Neutrophil (primary cell): ENCODE measurements around the gene SLC46A3.

Experiments used
- H3K27ac ChIP-seq: fragments of 200-600 bp; sonication (generic); 2 replicates; pipeline ENCODE4 v1.5.1; 2016; ENCODE audit warnings: mild to moderate bottlenecking, moderate library complexity
- H3K27me3 ChIP-seq: fragments of 200-600 bp; sonication (generic); 2 replicates; pipeline ENCODE4 v1.6.0; 2016; ENCODE audit warnings: mild to moderate bottlenecking
- H3K36me3 ChIP-seq: fragments of 200-600 bp; sonication (generic); 2 replicates; pipeline ENCODE4 v1.5.1; 2017
- H3K4me1 ChIP-seq, 2 experiments: fragments of 200-600 bp in 1 of 2; sonication (generic) in 1 of 2; 1 replicate in 1 of 2; 2 replicates in 1 of 2; pipeline versions ENCODE4 v1.5.1 to v1.6.1; 2013 to 2016; ENCODE audit warnings: low read depth in 1 of 2, low read length in 1 of 2, mild to moderate bottlenecking in 1 of 2, moderate library complexity in 1 of 2; ENCODE audit not compliant: control insufficient read depth in 1 of 2, insufficient read depth in 1 of 2
- H3K4me3 ChIP-seq, 2 experiments: fragments of 200-600 bp in 1 of 2; sonication (generic) in 1 of 2; 1 replicate in 1 of 2; 2 replicates in 1 of 2; pipeline ENCODE4 v1.5.1; 2013 to 2016; ENCODE audit warnings: low read depth in 1 of 2, low read length in 1 of 2, mild to moderate bottlenecking in 1 of 2, moderate library complexity in 1 of 2
- H3K9me3 ChIP-seq: fragments of 200-600 bp; sonication (generic); 2 replicates; pipeline ENCODE4 v1.5.1; 2016
- TF ChIP-seq, protein P1 (sequence below): fragments of 200-600 bp; sonication (generic); IDR thresholded peaks from 2 replicates; pipeline ENCODE4 v1.5.1; 2016; ENCODE audit warnings: antibody characterized with exemption

The SLC46A3 gene

DNA sequence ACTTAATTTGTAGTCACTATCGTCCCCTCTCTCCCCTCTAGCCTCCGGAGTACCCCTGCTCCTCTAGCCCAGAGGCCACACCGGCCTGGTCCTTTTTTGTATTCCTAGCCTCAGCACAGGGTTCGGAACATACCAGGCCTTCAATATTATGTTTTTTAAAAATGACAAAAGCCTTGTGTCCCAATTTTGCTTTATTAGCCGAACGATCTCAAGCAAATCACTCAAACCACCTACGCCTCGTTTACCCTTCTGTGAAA lies 60.3 kb downstream of the SLC46A3 start:
- H3K36me3 ChIP-seq: peaks cover 15% of the 10 kb centered on the region
- H3K27me3 ChIP-seq: no peaks in the 10 kb centered on the region
- H3K27ac ChIP-seq: peak overlapping the region; percentile 93
- no peaks in the 10 kb centered on the region for H3K9me3 ChIP-seq
- TF ChIP-seq, protein P1, sequence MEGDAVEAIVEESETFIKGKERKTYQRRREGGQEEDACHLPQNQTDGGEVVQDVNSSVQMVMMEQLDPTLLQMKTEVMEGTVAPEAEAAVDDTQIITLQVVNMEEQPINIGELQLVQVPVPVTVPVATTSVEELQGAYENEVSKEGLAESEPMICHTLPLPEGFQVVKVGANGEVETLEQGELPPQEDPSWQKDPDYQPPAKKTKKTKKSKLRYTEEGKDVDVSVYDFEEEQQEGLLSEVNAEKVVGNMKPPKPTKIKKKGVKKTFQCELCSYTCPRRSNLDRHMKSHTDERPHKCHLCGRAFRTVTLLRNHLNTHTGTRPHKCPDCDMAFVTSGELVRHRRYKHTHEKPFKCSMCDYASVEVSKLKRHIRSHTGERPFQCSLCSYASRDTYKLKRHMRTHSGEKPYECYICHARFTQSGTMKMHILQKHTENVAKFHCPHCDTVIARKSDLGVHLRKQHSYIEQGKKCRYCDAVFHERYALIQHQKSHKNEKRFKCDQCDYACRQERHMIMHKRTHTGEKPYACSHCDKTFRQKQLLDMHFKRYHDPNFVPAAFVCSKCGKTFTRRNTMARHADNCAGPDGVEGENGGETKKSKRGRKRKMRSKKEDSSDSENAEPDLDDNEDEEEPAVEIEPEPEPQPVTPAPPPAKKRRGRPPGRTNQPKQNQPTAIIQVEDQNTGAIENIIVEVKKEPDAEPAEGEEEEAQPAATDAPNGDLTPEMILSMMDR: no peak
- peaks cover 24 to 27% of the 10 kb centered on the region in 2 experiments for H3K4me1 ChIP-seq
- H3K4me3 ChIP-seq: peak overlapping the region; percentile 77 to 85

DNA sequence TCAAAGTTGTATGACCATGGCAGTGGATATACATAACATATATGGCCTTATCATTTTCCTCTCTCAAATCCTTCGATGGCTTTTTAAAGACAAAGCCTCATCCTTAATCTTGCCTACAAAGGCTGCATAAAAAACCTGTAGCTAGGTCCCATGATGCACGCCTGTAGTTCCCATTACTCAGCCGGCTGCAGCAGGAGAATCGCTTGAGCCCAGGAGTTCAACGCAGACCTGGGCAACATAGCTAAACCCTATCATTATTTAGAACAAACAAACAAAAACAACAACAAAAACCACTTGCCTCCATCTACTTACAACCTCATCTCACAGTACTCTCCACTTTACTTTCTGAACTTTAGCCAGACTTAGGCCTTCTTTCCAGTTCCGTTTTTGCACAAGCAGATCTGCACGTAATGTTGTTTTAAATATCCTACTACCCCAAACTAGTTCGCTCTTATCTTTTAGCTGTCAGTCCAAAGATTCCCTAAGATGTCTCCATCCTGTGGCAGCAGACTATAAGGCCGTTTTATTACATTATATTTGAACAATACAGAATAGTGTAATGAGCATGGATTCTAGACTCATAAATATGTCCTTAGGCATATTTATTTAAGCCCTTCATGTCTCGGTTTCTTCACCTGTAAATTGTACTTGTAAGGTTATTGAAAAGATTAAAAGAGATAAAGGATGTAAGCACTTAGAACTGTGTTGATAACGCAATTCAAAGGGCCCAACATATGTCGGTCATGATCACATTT lies 60.8 kb downstream of the SLC46A3 start:
- H3K4me3 ChIP-seq: peak overlapping the region; percentile 77 to 85

DNA sequence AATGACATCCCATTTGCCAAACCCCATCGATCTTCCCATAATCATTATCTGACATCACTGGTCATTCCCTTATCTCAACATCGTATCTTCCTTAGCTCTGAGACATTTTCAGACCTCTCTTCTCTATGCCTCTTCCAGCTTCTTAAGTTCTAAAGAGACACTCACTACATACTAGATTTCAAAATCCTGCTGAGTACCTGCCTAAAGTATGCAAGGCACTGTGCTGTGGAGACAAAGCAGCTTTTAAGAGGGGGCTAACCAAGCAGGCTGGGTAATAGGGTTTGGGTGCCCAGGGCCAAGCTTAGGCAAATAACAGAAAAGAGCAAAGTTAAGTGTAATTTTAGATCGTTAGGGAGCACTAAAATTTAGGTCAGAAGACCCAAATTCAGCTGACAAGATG lies 63.2 kb downstream of the SLC46A3 start:
- Histone ChIP-seq H3K27me3 (no peaks in the 10 kb centered on the region), H3K9me3 (no peaks in the 10 kb centered on the region), H3K4me1 (peaks cover 22 to 26% of the 10 kb centered on the region in 2 experiments), H3K4me3 (no peak overlapping the region), H3K27ac (no peak overlapping the region), H3K36me3 (no peaks in the 10 kb centered on the region)
- TF ChIP-seq, protein P1: no peak

More for the DNA sequence above, 60.8 kb downstream of the SLC46A3 start:
- peak overlapping the region; percentile 93 for H3K27ac ChIP-seq
- peaks cover 11% of the 10 kb centered on the region for H3K36me3 ChIP-seq
- no peaks in the 10 kb centered on the region for H3K27me3 ChIP-seq
- no peaks in the 10 kb centered on the region for H3K9me3 ChIP-seq
- TF ChIP-seq, protein P1: no peak
- H3K4me1 ChIP-seq: peaks cover 24 to 27% of the 10 kb centered on the region in 2 experiments

DNA sequence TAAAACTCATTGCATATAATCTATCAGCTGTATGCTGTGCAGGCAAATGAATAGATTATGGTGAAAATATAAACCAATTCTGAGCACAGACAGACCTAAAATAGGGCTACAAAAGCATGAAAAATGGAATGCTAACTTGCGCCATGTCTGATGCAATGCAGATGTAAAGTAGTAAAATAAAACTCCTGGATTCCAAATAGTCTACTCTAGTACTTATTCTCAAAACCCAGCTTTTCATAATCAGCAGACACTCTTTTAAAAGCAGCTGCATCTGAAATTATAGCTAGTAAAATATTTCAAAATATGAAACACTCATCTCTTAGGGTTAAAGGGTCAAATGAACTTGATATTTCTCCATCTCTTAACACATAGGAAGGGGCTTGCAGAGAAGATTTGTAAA lies 64.5 kb downstream of the SLC46A3 start:
- H3K4me1 ChIP-seq: peaks cover 12 to 13% of the 10 kb centered on the region in 2 experiments
- TF ChIP-seq, protein P1: no peak
- H3K27ac ChIP-seq: no peak overlapping the region
- no peak overlapping the region for H3K4me3 ChIP-seq
- no peaks in the 10 kb centered on the region for H3K36me3 ChIP-seq
- no peaks in the 10 kb centered on the region for H3K27me3 ChIP-seq
- no peaks in the 10 kb centered on the region for H3K9me3 ChIP-seq

DNA sequence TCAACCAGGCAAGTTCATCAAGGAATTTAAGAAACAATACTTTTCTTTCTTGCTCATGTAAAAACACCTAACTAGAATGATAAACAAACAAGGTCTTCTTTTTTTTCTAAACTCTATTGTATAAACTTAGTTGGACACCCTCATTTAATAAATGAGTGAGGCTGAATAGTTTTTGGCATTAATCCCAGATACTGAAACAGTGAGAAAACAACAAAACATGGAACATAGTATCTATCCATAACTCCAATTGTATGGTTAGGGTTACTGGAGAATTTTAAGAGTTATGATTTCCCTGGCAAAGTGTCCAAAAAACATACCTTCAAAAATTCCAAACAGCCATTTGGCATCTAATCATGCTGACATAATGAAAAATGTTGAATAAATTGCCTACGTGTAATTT lies 65.7 kb downstream of the SLC46A3 start:
- H3K9me3 ChIP-seq: no peaks in the 10 kb centered on the region
- H3K4me1 ChIP-seq: peaks cover 6 to 9% of the 10 kb centered on the region in 2 experiments
- H3K27ac ChIP-seq: no peak overlapping the region
- TF ChIP-seq, protein P1: no peak
- no peaks in the 10 kb centered on the region for H3K36me3 ChIP-seq
- no peak overlapping the region for H3K4me3 ChIP-seq
- H3K27me3 ChIP-seq: no peaks in the 10 kb centered on the region
